Hepatocyte (in vitro differentiated cells): ENCODE data around the gene MAGI1.

Source experiments
- EZH2 ChIP-seq: fragments of 200-600 bp; sonication (generic); IDR thresholded peaks from 2 replicates; pipeline ENCODE4 v1.6.1; 2016; ENCODE audit warnings: antibody characterized with exemption, mild to moderate bottlenecking, borderline replicate concordance
- EZH2phosphoT487 ChIP-seq: fragments of 200-600 bp; sonication (generic); IDR thresholded peaks from one replicate; pipeline ENCODE4 v1.6.1; 2018; ENCODE audit warnings: antibody characterized with exemption, mild to moderate bottlenecking, low read depth, moderate library complexity; ENCODE audit not compliant: unreplicated experiment, severe bottlenecking
- TF ChIP-seq, protein P1 (sequence below): fragments of 200-600 bp; sonication (generic); IDR thresholded peaks from 2 replicates; pipeline ENCODE4 v1.5.1; 2016; ENCODE audit warnings: antibody characterized with exemption, mild to moderate bottlenecking; ENCODE audit not compliant: poor library complexity

GRCh38 chr3:65749066-65749465, 289.7 kb downstream of the MAGI1 start:
- TF ChIP-seq, protein P1, sequence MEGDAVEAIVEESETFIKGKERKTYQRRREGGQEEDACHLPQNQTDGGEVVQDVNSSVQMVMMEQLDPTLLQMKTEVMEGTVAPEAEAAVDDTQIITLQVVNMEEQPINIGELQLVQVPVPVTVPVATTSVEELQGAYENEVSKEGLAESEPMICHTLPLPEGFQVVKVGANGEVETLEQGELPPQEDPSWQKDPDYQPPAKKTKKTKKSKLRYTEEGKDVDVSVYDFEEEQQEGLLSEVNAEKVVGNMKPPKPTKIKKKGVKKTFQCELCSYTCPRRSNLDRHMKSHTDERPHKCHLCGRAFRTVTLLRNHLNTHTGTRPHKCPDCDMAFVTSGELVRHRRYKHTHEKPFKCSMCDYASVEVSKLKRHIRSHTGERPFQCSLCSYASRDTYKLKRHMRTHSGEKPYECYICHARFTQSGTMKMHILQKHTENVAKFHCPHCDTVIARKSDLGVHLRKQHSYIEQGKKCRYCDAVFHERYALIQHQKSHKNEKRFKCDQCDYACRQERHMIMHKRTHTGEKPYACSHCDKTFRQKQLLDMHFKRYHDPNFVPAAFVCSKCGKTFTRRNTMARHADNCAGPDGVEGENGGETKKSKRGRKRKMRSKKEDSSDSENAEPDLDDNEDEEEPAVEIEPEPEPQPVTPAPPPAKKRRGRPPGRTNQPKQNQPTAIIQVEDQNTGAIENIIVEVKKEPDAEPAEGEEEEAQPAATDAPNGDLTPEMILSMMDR: no peak
- no peak for TF ChIP-seq EZH2
- TF ChIP-seq EZH2phosphoT487: no peak
